ENCODE measurements around the gene KRT74. TPM values are rescaled to one million over a fixed set of nuclear protein-coding genes. Genes with fewer than 3 reads are reported as not detected.

Gene KRT74
- total and polyA plus RNA-seq, 2 of the 13 experiments (the other 11 are each of a cell fraction or from before 2014, with no cell fraction given) = not detected

GRCh38 chr12:52564582-52564981 lies 9.1 kb downstream of the KRT74 start (continued):
- TF ChIP-seq SKIL (CRISPR knock-in tag; IDR thresholded peaks at IDR 0.05; ENCODE audit: borderline replicate concordance) = no peak

DNA sequence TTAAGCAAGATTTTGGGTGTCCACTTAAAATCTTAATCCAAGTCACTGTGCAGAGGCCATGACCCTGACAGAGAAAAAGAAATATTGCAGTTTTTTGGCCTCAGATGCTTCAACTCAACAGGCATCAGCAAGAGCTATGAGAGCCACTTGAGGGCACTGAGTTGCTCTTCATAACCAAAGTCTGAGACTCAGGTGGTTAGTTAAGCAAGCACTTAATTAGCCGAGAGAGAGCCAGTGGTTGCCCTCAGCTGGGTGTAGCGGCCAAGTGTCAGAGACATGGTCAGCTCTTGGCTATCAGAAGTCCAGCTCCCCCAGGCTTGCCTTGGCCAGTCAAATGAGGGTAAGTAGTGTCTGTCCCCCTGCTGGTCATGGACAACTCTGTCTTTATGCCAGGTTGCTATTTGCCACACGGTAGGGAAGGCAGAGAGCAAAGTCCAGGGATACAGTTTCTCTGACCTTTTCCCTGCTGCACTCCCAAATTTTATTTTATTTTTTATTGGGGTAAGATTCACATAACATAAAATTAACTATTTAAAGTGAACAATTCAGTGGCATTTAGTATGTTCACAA lies 11.7 kb downstream of the KRT74 start:
- Histone ChIP-seq H3K4me3 (replicated peaks in 1 of 3; ENCODE audit: insufficient read depth in 1 of 3, low read depth in 2 of 3, low read length in 3 of 3) (no peak overlapping the region), H3K9ac (ENCODE audit: insufficient read depth, low read depth, low read length) (no peak overlapping the region), H3K4me1 (ENCODE audit: insufficient read depth, low read length) (no peaks in the 10 kb centered on the region), H3K79me2 (ENCODE audit: insufficient read depth, low read length) (no peaks in the 10 kb centered on the region), H4K20me1 (ENCODE audit: insufficient read depth, low read length) (no peaks in the 10 kb centered on the region), H3K27ac (ENCODE audit: extremely low read length, insufficient read depth, low read length) (no peak overlapping the region), H2AFZ (ENCODE audit: low read length) (no peak overlapping the region), H3K36me3 (replicated peaks in 1 of 2; ENCODE audit: control insufficient read depth in 1 of 2, insufficient read depth in 2 of 2, low read length in 2 of 2) (no peaks in the 10 kb centered on the region), H3K4me2 (ENCODE audit: low read depth, low read length) (no peak overlapping the region), H3K27me3 (ENCODE audit: control insufficient read depth in 1 of 2, insufficient read depth in 2 of 2, low read length in 2 of 2) (peaks cover 2 to 18% of the 10 kb centered on the region in 2 experiments; a peak in 2 of 5 replicates), H3K9me3 (ENCODE audit: low read length) (no peaks in the 10 kb centered on the region)
- peak; percentile 21 for DNase-seq (ENCODE audit: low spot score)
- TF ChIP-seq SMC3 (IDR thresholded peaks at IDR 0.05; ENCODE audit: low read length) (0 out of 2 replicates have a peak, but pooled peaks have one; percentile 4), HNF4A (CRISPR knock-in tag; IDR thresholded peaks at IDR 0.05) (peak; percentile 56)
- TF ChIP-seq, protein P1, sequence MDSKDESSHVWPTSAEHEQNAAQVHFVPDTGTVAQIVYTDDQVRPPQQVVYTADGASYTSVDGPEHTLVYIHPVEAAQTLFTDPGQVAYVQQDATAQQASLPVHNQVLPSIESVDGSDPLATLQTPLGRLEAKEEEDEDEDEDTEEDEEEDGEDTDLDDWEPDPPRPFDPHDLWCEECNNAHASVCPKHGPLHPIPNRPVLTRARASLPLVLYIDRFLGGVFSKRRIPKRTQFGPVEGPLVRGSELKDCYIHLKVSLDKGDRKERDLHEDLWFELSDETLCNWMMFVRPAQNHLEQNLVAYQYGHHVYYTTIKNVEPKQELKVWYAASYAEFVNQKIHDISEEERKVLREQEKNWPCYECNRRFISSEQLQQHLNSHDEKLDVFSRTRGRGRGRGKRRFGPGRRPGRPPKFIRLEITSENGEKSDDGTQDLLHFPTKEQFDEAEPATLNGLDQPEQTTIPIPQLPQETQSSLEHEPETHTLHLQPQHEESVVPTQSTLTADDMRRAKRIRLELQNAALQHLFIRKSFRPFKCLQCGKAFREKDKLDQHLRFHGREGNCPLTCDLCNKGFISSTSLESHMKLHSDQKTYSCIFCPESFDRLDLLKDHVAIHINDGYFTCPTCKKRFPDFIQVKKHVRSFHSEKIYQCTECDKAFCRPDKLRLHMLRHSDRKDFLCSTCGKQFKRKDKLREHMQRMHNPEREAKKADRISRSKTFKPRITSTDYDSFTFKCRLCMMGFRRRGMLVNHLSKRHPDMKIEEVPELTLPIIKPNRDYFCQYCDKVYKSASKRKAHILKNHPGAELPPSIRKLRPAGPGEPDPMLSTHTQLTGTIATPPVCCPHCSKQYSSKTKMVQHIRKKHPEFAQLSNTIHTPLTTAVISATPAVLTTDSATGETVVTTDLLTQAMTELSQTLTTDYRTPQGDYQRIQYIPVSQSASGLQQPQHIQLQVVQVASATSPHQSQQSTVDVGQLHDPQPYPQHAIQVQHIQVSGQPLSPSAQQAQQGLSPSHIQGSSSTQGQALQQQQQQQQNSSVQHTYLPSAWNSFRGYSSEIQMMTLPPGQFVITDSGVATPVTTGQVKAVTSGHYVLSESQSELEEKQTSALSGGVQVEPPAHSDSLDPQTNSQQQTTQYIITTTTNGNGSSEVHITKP (CRISPR knock-in tag; IDR thresholded peaks at IDR 0.05; ENCODE audit: low read depth) = no peak
- TF ChIP-seq, protein P2, sequence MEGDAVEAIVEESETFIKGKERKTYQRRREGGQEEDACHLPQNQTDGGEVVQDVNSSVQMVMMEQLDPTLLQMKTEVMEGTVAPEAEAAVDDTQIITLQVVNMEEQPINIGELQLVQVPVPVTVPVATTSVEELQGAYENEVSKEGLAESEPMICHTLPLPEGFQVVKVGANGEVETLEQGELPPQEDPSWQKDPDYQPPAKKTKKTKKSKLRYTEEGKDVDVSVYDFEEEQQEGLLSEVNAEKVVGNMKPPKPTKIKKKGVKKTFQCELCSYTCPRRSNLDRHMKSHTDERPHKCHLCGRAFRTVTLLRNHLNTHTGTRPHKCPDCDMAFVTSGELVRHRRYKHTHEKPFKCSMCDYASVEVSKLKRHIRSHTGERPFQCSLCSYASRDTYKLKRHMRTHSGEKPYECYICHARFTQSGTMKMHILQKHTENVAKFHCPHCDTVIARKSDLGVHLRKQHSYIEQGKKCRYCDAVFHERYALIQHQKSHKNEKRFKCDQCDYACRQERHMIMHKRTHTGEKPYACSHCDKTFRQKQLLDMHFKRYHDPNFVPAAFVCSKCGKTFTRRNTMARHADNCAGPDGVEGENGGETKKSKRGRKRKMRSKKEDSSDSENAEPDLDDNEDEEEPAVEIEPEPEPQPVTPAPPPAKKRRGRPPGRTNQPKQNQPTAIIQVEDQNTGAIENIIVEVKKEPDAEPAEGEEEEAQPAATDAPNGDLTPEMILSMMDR (CRISPR knock-in tag; IDR thresholded peaks at IDR 0.05) = peak; percentile 25; the same call in 1 of the 2 replicates
- intact Hi-C loops (cut with micrococcal nuclease; ENCODE audit: unreplicated experiment) = no loop called here
- in situ Hi-C loops (cut with HindIII; ENCODE audit: extremely low pct_ligation_motif_present, low pct_unique_long_range_greater_than_20kb) = no loop called here
- ChIA-PET CTCF (ENCODE audit: low intra/inter-chr PET ratio, low total read pairs) (no interaction called here), POLR2A (no interaction called here)
- no peak for FAIRE-seq
- 0% methylated on average over 1 of the region's 3 CpGs for WGBS (ENCODE audit: low lambda C conversion rate)
- peak; percentile 69 for ATAC-seq
- no TSS peak for BruUV-seq (replicated peaks)

Data from HepG2 (cell line).